22Rv1 (cell line): ENCODE measurements around the gene INPP5A.

Experiments used
- CTCF ChIP-seq: fragments of 450-650 bp; IDR thresholded peaks from 2 replicates; pipeline ENCODE4 v1.5.1; 2017; ENCODE audit warnings: mild to moderate bottlenecking
- ZFX ChIP-seq: fragments of 450-650 bp; IDR thresholded peaks from 2 replicates; pipeline ENCODE4 v1.6.1; 2017; ENCODE audit warnings: antibody characterized with exemption, borderline replicate concordance

- TF ChIP-seq CTCF (no peak), ZFX (no peak)
Measured at GRCh38 chr10:132768346-132769248, 231.0 kb downstream of the INPP5A start.
